Measurements from ENCODE around the gene OBSL1. TPM values are rescaled to one million over a fixed set of nuclear protein-coding genes. Genes with fewer than 3 reads are reported as not detected.

OBSL1 gene
- total and polyA plus RNA-seq, 2 donors (not counting 1 experiment from before 2014, with no cell fraction given): not detected

GRCh38 chr2:219554350-219554749 is 17.0 kb downstream of the OBSL1 start:
- intact Hi-C loops (cut with micrococcal nuclease): no loop called here
- H3K4me1 Mint-ChIP-seq: peaks cover 14% of the 10 kb centered on the region
- peak overlapping the region; percentile 19 for H3K4me3 Mint-ChIP-seq
- Histone ChIP-seq H3K4me2 (replicated peaks; ENCODE audit: low read depth, low read length, poor library complexity, severe bottlenecking) (no peak overlapping the region), H3K27ac (ENCODE audit: low read length in 2 of 2) (no peak overlapping the region), H2AFZ (ENCODE audit: insufficient read depth, low read depth, low read length, poor library complexity, severe bottlenecking) (no peak overlapping the region), H3K9ac (ENCODE audit: low read length) (no peak overlapping the region), H3K4me1 (ENCODE audit: control insufficient read depth in 2 of 2, insufficient read depth in 2 of 2, low read length in 2 of 2) (peaks cover 20 to 30% of the 10 kb centered on the region in 2 donors), H4K20me1 (ENCODE audit: control insufficient read depth, insufficient read depth, low read length, poor library complexity, severe bottlenecking) (no peaks in the 10 kb centered on the region), H3K9me3 (ENCODE audit: control extremely low read depth in 1 of 3, control insufficient read depth in 2 of 3, insufficient read depth in 1 of 3, low read length in 2 of 3) (peaks cover 0 to 34% (median 0%) of the 10 kb centered on the region in 3 donors), H3K36me3 (replicated peaks in 1 of 2; ENCODE audit: control extremely low read depth in 1 of 2, control insufficient read depth in 1 of 2, extremely low read depth in 1 of 2, insufficient read depth in 2 of 2, low read length in 1 of 2) (no peaks in the 10 kb centered on the region), H3K79me2 (ENCODE audit: control insufficient read depth, insufficient read depth, low read length) (no peaks in the 10 kb centered on the region), H3K27me3 (replicated peaks in 1 of 4; ENCODE audit: control extremely low read depth in 1 of 4, control insufficient read depth in 3 of 4, insufficient read depth in 4 of 4, low read length in 3 of 4) (peaks cover 0 to 68% (median 23%) of the 10 kb centered on the region in 4 experiments), H3K4me3 (ENCODE audit: control extremely low read depth in 1 of 5, extremely low read depth in 1 of 5, insufficient read depth in 1 of 5, low read depth in 2 of 5, low read length in 4 of 5) (no peak overlapping the region)
- H3K9me3 Mint-ChIP-seq (ENCODE audit: insufficient read depth): no peaks in the 10 kb centered on the region
- no peak overlapping the region for H3K27ac Mint-ChIP-seq
- ATAC-seq (ENCODE audit: low read depth) (no peak), DNase-seq (no peak)
- WGBS (ENCODE audit: insufficient coverage): 95% methylated on average over 13 of the region's 15 CpGs
- TF ChIP-seq EZH2 (IDR thresholded peaks at IDR 0.05; ENCODE audit: borderline replicate concordance, insufficient read depth, low read depth, low read length, poor library complexity, severe bottlenecking): no peak
- no peak for TF ChIP-seq CTCF (IDR thresholded peaks at IDR 0.05)
- ChIA-PET POLR2A (no interaction called here), CTCF (interaction anchor here (0.7 kb wide), 1 partner anchor 11 kb away, joined by 3 read pairs; the partner anchor contains the start of genes CHPF and TMEM198)
- peaks cover 43% of the 10 kb centered on the region for H3K27me3 Mint-ChIP-seq

- Histone ChIP-seq H3K9ac (ENCODE audit: low read length) (no peak overlapping the region), H3K4me3 (ENCODE audit: control extremely low read depth in 1 of 5, extremely low read depth in 1 of 5, insufficient read depth in 1 of 5, low read depth in 2 of 5, low read length in 4 of 5) (no peak overlapping the region), H3K9me3 (ENCODE audit: control extremely low read depth in 1 of 3, control insufficient read depth in 2 of 3, insufficient read depth in 1 of 3, low read length in 2 of 3) (peaks cover 0 to 37% (median 0%) of the 10 kb centered on the region in 3 donors), H4K20me1 (ENCODE audit: control insufficient read depth, insufficient read depth, low read length, poor library complexity, severe bottlenecking) (no peaks in the 10 kb centered on the region), H3K79me2 (ENCODE audit: control insufficient read depth, insufficient read depth, low read length) (no peaks in the 10 kb centered on the region), H3K4me1 (ENCODE audit: control insufficient read depth in 2 of 2, insufficient read depth in 2 of 2, low read length in 2 of 2) (peaks cover 20 to 30% of the 10 kb centered on the region in 2 donors), H3K27me3 (replicated peaks in 1 of 4; ENCODE audit: control extremely low read depth in 1 of 4, control insufficient read depth in 3 of 4, insufficient read depth in 4 of 4, low read length in 3 of 4) (peaks cover 0 to 71% (median 23%) of the 10 kb centered on the region in 4 experiments), H3K36me3 (replicated peaks in 1 of 2; ENCODE audit: control extremely low read depth in 1 of 2, control insufficient read depth in 1 of 2, extremely low read depth in 1 of 2, insufficient read depth in 2 of 2, low read length in 1 of 2) (no peaks in the 10 kb centered on the region), H2AFZ (ENCODE audit: insufficient read depth, low read depth, low read length, poor library complexity, severe bottlenecking) (no peak overlapping the region), H3K4me2 (replicated peaks; ENCODE audit: low read depth, low read length, poor library complexity, severe bottlenecking) (peak overlapping the region; percentile 98), H3K27ac (ENCODE audit: low read length in 2 of 2) (no peak overlapping the region)
- ChIA-PET POLR2A (interaction anchor here (1.9 kb wide), 1 partner anchor 10 kb away, joined by 4 read pairs; the partner anchor contains the start of genes CHPF and TMEM198), CTCF (interaction anchor here (0.7 kb wide), 1 partner anchor 10 kb away, joined by 3 read pairs; the partner anchor contains the start of genes CHPF and TMEM198)
- TF ChIP-seq EZH2 (IDR thresholded peaks at IDR 0.05; ENCODE audit: borderline replicate concordance, insufficient read depth, low read depth, low read length, poor library complexity, severe bottlenecking): no peak
- no peak for TF ChIP-seq CTCF (IDR thresholded peaks at IDR 0.05)
- WGBS (ENCODE audit: insufficient coverage): 88% methylated on average over 12 of the region's 12 CpGs
- H3K27me3 Mint-ChIP-seq: peaks cover 48% of the 10 kb centered on the region
- intact Hi-C loops (cut with micrococcal nuclease): loop anchor here (2.0 kb wide), 1 partner anchor 43 kb away; the partner anchor contains the start of gene STK11IP
- ATAC-seq (ENCODE audit: low read depth) (no peak), DNase-seq (no peak)
- no peaks in the 10 kb centered on the region for H3K9me3 Mint-ChIP-seq (ENCODE audit: insufficient read depth)
- peak overlapping the region; percentile 71 for H3K4me3 Mint-ChIP-seq
- no peak overlapping the region for H3K27ac Mint-ChIP-seq
- peaks cover 14% of the 10 kb centered on the region for H3K4me1 Mint-ChIP-seq
Measured at GRCh38 chr2:219553463-219553963, 17.8 kb downstream of the OBSL1 start.
